Colonic mucosa (tissue), 4 donors: ENCODE measurements around the gene SCD5. TPM values are rescaled to one million over a fixed set of nuclear protein-coding genes. Genes with fewer than 3 reads are reported as not detected.

Experiments
- DNase-seq: peaks from one replicate; pipeline ENCODE4 v3.0.0-alpha.2; 2020
- H3K27ac ChIP-seq: fragments of 200-600 bp; one replicate; pipeline ENCODE4 v1.8.0; 2021
- H3K27me3 ChIP-seq: fragments of 200-600 bp; one replicate; pipeline ENCODE4 v1.8.0; 2021
- H3K36me3 ChIP-seq: fragments of 200-600 bp; one replicate; pipeline ENCODE4 v1.8.0; 2021
- H3K4me1 ChIP-seq: fragments of 200-600 bp; one replicate; pipeline ENCODE4 v1.8.0; 2021; ENCODE audit warnings: mild to moderate bottlenecking
- H3K4me3 ChIP-seq: fragments of 200-600 bp; one replicate; pipeline ENCODE4 v1.8.0; 2021
- H3K9ac ChIP-seq, 2 donors: one replicate each; pipeline ENCODE4 v1.7.0; 2013; ENCODE audit warnings: control low read depth in 2 of 2, low read depth in 2 of 2, low read length in 2 of 2
- H3K9me3 ChIP-seq: fragments of 200-600 bp; one replicate; pipeline ENCODE4 v1.8.0; 2021
- intact Hi-C: fragments of 100-400 bp; cut with DNase I; formaldehyde crosslinking; loops from one replicate; pipeline ENCODE4 v1.14.1; 2022
- total RNA-seq, 2 donors: library from RNA; stranded (reverse); fragmentation: NEBNext Ultra II Directional in 1 of 2; extraction: Animal tissue kit (Norgen Biotek cat#: 25700) in 1 of 2; gene quantifications; one replicate each; pipeline ENCODE4 v1.2.1, GENCODE V29; 2021
- TF ChIP-seq, protein P1 (sequence below): fragments of 200-600 bp; IDR thresholded peaks from one replicate; pipeline ENCODE4 v1.8.0; 2022; ENCODE audit warnings: antibody characterized with exemption, mild to moderate bottlenecking
- donor health status: healthy.
- donor health status: DM: no; HTN: no; CAD: no.
- donor health status: DM: no; HTN: no; CAD: no.

Gene SCD5
- total RNA-seq, 2 donors from 2014 or later: 2.8 to 4.4 TPM

DNA sequence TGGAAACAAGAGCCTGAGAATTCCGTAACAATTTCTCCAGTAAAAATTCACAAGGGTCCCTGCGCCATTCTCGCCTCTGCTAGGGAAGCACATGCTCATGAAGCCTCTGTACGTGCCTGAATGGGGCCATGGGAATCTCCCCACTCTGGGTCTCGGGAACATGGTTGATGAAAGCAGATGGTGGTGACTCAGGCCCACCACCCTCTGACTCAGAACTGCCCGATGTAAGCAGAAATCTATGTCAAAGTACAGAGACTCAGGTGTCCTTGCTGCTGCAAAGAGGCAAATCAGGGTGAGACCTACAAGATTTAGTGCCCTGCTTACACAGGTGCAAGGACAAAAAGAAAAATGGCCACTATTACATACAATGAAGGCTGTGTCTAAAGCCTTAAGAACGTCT, 65.0 kb downstream of the SCD5 start:
- no peak for DNase-seq
- H3K9me3 ChIP-seq: no peaks in the 10 kb centered on the region
- H3K9ac ChIP-seq: no peak overlapping the region
- no peaks in the 10 kb centered on the region for H3K27me3 ChIP-seq
- H3K27ac ChIP-seq: no peak overlapping the region
- no peaks in the 10 kb centered on the region for H3K4me1 ChIP-seq
- no peak overlapping the region for H3K4me3 ChIP-seq
- intact Hi-C loops: no loop called here
- H3K36me3 ChIP-seq: no peaks in the 10 kb centered on the region
- TF ChIP-seq, protein P1, sequence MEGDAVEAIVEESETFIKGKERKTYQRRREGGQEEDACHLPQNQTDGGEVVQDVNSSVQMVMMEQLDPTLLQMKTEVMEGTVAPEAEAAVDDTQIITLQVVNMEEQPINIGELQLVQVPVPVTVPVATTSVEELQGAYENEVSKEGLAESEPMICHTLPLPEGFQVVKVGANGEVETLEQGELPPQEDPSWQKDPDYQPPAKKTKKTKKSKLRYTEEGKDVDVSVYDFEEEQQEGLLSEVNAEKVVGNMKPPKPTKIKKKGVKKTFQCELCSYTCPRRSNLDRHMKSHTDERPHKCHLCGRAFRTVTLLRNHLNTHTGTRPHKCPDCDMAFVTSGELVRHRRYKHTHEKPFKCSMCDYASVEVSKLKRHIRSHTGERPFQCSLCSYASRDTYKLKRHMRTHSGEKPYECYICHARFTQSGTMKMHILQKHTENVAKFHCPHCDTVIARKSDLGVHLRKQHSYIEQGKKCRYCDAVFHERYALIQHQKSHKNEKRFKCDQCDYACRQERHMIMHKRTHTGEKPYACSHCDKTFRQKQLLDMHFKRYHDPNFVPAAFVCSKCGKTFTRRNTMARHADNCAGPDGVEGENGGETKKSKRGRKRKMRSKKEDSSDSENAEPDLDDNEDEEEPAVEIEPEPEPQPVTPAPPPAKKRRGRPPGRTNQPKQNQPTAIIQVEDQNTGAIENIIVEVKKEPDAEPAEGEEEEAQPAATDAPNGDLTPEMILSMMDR: no peak

DNA sequence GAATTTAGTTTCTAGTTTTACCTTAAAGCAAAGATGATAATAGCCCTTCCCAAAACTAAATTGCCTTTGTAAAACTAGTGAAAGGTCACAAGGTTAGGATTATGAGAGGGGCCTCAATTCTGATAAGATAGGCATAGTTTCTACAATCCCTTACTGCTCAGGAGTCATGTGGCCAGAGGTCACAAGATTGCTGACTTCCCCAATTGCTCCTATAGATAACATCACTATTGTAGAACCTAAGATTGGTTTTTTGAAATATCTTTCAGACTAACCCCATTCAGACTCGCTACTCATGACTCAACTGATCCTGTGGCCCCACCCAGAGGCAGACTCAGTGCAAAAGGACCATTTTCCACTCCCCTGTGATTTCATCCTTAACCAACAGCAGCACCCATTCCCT, 70.3 kb downstream of the SCD5 start:
- TF ChIP-seq, protein P1: no peak
- Histone ChIP-seq H3K27ac (no peak overlapping the region), H3K4me1 (no peaks in the 10 kb centered on the region), H3K9ac (no peak overlapping the region), H3K9me3 (no peaks in the 10 kb centered on the region), H3K4me3 (no peak overlapping the region), H3K27me3 (no peaks in the 10 kb centered on the region), H3K36me3 (no peaks in the 10 kb centered on the region)
- no peak for DNase-seq
- intact Hi-C loops: no loop called here

DNA sequence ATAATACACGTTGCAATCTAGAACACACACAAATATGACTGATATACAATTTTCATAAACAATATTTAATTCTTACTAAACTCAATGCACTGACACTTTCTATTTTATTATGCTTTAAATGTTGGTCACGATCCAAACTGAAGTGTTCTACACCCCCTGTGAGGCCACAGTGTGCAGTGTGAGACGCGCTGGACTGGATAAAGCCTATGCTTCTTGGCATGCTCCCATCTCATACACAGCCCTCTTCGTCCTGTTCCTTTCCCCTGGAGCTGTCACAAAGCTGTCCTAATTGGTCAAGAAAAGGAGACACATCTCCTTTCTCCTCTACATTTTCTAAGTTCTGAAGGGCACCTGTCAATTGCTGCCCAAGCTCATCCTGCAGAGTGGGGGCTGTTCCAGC, 72.0 kb downstream of the SCD5 start:
- H3K9me3 ChIP-seq: no peaks in the 10 kb centered on the region
- H3K36me3 ChIP-seq: no peaks in the 10 kb centered on the region
- no peak overlapping the region for H3K9ac ChIP-seq
- TF ChIP-seq, protein P1: no peak
- intact Hi-C loops: no loop called here
- H3K4me3 ChIP-seq: no peak overlapping the region
- H3K27ac ChIP-seq: no peak overlapping the region
- no peak for DNase-seq
- no peaks in the 10 kb centered on the region for H3K27me3 ChIP-seq
- H3K4me1 ChIP-seq: no peaks in the 10 kb centered on the region

DNA sequence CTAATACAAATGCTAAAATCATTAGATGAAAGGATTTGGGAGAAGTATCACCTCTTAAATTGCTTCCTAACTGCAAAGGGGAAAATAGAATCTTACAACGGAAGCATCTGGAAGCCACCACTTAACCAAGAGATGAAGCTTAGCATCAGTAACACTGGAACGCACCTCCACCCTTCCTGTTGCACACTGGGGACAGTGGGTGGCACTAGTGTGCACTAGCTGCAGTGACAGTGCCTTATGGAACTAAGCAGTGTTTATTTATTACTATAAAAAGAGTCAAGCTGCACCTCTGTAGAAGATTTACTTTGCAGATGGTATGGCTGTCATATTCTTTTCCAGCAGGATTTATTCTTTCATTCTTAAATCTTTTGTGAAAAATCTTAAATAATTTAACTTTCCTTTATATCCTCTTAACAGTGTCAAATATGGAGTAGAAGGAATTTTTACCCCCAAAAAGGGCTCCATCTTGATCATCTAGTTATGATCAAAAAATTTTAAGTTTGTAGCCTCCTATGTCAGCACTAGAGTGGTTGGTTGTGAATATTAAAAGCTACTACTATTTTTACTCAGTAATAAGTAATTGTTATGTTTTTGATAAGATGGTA, 76.7 kb downstream of the SCD5 start:
- no peak for DNase-seq
- no peaks in the 10 kb centered on the region for H3K27me3 ChIP-seq
- intact Hi-C loops: no loop called here
- H3K4me3 ChIP-seq: no peak overlapping the region
- no peak overlapping the region for H3K27ac ChIP-seq
- TF ChIP-seq, protein P1: peak; percentile 52
- no peak overlapping the region for H3K9ac ChIP-seq
- no peaks in the 10 kb centered on the region for H3K9me3 ChIP-seq
- H3K36me3 ChIP-seq: no peaks in the 10 kb centered on the region
- no peaks in the 10 kb centered on the region for H3K4me1 ChIP-seq

DNA sequence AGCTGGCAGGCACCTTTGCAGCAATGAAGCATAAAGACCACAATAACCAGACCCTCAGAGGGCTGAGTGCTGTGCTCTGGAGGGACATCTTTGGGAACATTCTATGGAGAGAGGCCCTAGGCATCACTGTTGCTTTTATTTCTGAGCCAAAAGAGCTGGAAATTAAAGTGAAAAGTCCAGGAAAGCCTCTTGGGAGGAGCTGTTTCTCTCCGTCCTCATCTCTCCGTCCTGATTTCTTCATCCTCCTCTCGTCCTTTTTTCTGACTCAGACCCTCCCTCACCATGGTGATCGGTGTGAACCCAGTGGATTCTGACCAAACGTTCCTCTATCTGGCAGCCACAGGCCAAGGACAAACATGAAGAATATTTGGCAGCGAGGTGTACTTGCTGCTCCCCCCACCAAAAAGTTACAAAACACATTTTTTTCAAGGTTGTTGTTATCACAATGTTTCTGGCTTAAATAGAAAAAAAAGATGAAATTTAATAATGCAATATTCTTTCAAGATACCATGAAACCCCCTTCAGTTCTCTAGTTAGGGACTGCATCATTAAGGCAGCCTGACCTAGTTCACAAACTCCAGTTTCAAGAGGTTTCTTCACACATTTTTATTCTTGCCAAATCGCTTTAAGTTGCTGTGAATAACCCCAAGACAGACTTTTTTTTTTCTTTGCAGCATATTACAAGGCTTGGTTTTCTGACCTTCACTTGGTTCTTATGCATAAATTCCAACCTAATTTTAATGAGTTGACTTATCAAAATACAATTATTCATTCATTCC, 80.2 kb downstream of the SCD5 start:
- Histone ChIP-seq H3K27me3 (no peaks in the 10 kb centered on the region), H3K27ac (no peak overlapping the region), H3K36me3 (no peaks in the 10 kb centered on the region), H3K9me3 (no peaks in the 10 kb centered on the region), H3K4me3 (no peak overlapping the region), H3K9ac (no peak overlapping the region), H3K4me1 (no peaks in the 10 kb centered on the region)
- DNase-seq: no peak
- intact Hi-C loops: no loop called here
- TF ChIP-seq, protein P1: no peak
